GM18858 (cell line): Measurements from ENCODE around the gene JAM2.
A peak's percentile ranks its signal among the peaks of the same experiment; 100 is the strongest.
"Not testable (repeated sequence)": the region's sequence is repeated elsewhere in the genome, so short reads cannot be mapped to it uniquely, and the experiment has no call there.

Experiments used
- ATAC-seq: cut with Tn5 transposase; IDR thresholded peaks from one replicate; pipeline ENCODE4 v1.9.1; 2021; ENCODE audit not compliant: unreplicated experiment

JAM2 gene

DNA sequence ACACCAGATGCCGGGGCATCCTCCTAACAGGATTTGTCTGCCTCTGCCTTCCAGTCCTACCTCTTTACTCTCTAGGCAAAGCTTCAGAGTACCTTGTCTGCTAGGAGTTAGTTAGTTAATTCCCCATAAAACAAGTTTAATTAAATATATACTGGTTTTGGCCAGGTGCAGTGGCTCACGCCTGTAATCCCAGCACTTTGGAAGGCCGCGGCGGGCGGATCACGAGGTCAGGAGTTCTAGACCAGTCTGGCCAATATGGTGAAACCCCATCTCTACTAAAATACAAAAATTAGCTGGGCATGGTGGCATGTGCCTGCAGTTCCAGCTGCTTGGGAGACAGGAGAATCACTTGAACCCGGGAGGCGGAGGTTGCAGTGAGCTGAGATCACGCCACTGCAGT is 75.0 kb downstream of the JAM2 start:
- not testable (repeated sequence) for ATAC-seq

DNA sequence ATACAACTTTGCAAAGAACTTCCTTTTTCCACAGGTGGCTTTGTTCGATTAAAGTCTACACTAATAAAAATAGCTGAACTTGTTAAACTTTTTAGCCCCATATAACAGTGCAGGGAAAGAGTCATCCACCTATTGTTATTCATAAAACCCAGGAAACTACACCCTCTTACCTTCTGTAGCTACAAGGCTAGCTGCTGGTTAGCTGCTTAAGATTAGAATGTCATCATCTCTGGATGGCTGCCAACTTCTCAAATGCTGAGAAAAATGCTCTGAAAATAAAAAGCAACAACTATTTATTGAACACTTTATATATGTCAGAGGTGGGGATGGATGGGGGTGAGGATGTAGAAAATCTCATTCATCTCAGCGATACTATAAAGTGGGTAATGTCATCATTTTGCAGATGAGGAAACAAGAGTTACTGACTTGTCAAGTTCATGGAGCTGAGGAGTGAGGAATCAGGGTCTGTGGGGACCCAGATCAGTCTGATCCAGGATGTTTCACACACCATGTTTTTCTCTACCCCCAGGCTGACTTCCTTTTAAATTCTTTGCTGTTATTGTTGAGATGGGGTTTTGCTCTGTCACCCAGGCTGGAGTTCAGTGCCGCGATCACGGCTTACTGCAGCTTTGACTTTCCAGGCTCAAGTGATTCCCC is 78.6 kb downstream of the JAM2 start:
- no peak for ATAC-seq

DNA sequence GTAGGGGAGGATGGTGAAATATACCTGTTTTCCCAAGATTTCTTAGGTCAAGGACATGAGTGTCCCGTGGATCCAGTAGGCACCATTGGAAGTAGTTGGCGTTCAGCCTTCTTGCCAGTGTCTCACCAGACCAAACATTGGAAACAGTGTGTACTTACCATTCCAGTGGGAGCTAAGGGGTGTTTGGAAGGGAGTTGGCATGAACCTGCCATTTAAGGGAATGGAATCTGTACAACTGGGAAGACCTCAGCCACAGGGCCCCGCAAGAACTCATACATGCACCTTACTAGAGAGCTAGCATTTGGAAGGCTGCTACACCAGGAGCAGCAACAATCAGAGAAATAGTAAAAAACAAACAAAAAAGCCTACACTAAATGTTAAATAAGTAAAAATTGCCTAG is 82.9 kb downstream of the JAM2 start:
- no peak for ATAC-seq

DNA sequence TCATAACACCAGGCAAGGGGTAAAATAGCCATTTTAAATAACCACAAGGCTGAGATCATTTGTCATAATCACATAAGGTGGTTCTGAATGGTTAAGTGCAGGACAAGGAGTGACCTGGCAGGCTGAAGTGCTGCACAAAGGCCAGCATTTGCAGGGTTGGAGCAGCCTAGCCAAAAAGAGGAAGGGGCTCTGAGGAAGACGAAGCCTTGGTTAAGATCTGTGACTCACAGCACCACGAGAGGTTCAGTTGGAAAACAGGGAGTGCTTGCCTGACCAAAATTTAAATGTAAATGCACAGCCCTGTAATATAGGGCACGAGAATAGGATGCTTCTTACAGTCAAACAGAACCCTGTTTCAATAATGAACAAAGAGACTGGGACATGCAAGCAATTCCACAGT is 83.6 kb downstream of the JAM2 start:
- no peak for ATAC-seq

DNA sequence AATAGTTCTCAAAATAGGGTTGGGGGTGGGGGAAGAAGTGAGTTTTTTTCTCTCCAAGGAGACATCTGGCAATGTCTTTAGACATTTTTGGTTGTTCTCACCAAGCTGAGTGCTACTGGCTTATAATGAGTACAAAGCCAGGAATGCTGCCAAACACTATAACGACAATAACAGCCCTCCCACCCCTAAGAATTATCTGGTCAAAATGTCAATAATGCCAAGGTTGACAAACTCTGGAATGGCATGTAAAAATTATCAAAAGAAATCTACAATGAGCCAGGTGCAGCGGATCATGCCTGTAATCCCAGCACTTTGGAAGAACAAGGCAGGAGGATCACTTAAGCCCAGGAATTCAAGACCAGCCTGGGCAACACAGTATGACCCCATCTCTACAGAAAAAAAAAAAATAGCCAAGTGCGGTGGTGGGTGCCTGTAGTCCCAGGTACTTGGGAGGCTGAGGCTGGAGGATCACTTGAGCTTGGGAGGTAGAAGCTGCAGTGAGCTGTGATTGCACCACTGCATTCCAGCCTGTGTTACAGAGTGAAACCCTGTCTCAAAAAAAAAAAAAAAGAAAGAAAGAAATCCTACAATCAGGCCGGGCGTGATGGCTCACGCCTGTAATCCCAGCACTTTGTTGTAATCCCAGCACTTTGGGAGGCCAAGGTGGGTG is 93.2 kb downstream of the JAM2 start:
- no peak for ATAC-seq

DNA sequence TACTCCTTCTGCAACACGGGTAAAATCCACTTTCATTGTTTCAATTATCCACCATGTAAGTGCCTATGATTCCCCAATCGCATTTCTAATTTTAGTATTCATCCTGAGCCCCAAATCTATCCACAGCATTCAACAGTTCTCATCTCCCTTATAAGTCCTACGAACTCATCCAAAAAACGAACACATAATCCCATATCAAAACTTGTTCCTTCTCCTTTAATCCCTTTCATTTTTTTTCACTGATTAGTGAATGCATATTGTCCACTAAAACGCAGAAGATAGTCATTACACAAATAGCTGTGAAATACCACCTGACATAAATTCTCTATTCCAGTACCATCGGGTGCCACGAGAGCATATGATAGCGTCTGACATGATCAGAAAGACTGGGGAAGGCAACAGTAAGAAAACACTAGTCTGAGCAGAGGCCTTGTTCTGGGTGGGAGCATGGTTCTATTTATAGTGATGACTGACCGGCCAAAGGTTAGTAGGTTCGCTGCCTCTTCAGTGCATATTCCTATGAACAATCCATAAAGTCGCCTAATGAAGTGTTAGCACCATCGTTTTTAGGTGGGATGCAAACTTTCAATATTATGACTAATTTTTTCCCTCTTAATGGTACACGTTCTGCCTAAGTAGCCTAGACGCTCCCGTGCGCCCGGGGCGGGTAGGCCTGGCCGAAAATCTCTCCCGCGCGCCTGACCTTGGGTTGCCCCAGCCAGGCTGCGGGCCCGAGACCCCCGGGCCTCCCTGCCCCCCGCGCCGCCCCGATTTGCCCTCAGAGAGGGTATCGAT is 95.0 kb downstream of the JAM2 start:
- no peak for ATAC-seq

DNA sequence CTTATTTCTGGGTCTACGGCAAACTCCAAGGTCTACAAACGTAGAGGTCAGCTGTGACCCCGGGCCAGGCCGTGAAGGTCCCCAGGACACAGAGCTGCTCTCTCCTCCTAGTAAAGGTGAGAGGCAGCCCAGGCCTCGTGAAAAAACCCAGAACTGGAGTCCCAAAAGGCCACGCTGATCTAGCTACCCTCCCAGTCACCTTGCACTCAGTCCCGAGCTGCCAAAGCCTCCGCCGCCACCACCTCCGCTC is 95.5 kb downstream of the JAM2 start:
- peak; percentile 0 for ATAC-seq

DNA sequence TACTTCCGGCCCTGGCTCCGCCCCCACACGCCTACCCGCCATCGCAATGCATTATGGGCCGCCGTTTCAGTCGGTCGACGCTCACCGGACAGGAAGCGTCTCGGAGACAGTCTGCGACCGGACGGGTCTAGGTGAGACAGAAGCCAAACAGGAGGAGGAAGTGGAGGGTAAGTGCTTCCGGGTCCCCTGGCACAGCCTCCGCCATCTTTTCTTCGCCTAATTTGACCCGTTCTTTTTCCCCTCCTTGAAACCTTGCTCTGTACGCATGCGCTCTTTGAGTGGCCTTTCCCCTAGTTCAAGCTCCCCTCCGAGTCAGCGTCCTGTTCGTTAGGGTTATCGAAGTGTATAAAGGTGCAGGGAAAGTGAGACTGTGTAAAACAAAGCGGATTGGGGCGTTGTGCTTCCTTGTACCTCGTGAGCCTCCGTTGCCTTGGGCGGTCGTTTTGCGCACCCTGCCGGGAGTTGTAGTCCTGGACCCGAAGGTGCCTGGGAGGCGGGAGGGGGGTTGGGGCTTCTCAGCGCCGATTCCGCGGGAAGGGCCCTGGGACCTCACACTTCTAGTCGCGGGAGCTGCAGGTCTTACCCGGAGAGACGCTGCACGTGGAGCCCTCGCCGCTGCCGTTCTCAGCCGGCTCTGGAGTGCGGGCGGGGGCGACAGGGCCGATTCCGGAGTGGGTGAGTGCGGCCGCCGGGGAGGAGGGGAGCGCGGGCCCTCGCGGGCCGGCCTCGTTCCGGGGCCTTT is 96.0 kb downstream of the JAM2 start, which contains the start of the genes ATP5PF and GABPA:
Gene ATP5PF (minus strand): TSS at position 1 of the 742 bp plus-strand sequence. CDS start 5,110 bp downstream, outside the sequence.
Gene GABPA (plus strand): TSS at position 69 of the 742 bp plus-strand sequence. CDS start 6,627 bp downstream, outside the sequence.
- peak; percentile 84 for ATAC-seq

DNA sequence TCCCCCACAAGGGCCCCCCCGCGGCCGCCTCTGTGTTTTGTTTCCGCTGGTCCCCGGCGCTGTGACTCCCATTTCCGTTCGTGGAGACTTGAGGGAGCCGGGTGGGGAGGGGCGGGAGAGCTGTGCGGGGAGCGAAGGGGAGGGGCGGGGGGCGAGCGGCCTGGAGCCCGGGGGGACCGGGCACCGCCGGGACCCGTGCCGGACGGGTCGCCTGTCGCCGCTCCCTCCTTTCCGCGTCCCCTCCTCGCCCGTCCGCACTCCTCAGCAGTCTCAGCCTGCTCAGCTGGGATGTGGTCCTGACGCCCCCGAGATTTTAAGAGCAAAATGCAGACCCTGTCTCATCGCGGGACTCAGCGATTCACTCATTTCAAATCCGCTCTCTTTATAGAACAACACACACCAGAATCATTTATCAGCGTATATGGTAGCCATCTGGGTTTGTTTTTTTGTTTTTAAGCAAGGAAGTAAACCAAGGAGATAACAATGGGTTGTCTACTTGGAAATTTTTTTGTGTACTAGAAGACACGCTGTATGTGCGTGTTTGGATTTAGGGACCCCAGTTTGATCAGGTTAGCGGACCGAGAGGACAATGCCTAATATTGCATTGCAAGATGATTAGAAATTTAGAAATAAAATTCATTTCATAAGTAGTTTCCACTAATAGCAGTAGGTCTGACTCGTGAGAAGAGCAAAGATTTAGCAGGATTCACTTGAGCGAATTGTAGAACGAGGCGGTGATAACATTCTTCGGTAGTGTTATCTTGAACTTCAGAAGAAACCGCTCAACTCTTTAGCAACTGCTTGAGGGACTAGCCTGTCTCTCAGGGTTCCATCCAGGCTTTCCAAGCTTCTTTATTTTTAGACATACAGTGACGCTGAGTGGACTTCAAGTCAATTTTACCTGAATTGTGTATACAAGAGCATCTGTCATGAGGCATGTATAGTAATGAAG is 96.9 kb downstream of the JAM2 start:
- ATAC-seq, result peak; percentile 15

DNA sequence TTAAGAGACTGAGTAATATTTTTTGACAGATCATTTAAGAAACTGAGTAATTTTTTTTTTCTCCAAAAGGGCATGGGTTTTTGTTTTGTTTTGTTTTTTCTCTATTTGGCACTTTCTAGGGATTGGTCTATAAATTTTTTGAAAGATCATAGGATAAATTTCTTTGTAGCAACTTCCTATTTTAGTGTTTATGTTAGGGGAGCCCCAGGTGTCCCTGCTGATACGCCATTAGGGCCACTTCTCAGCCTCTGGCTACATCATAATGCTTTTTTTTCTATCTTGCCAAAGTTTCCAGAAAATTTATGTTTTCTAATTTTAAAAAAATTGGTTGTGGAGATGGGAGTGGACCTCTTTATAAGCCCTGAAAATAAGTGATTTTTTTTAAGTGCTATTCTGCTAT is 98.4 kb downstream of the JAM2 start:
- no peak for ATAC-seq

DNA sequence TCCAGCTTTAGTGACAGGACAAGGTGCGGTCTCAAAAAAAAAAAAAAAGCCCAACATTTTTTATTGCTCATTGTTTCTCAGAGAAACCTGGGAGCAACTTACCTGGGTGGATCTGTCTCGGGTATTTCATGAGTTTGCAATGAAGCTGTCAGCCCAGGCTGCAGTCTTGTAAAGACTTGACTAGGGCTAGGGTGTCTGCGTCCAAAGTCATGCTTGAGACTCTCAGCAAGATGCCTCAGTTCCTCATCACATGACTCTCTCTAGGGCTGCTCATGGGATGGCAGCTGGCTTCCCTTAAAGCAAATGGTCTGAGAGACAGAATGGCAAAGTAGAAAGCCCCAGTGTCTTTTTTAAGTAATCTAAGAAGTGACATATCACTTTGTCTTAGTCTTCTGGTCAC is 103.8 kb downstream of the JAM2 start:
- no peak for ATAC-seq

DNA sequence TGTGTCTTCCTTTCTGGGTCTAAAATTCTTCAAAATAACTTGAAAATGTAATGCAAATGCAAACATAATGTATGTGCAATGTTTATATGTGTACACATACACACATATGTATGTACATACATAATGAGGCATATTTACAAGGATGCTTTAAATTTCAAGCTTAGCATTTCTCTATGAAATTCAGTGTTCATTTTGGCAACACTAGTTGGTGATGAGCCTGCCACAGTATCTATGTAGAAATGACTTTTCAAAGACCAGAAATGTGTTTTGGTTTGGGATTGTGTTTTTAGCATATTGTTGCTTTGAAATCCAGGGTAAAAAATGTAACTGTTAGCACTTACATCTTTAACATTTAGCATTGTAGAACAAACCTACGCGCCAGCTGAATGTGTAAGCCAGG is 105.8 kb downstream of the JAM2 start:
- no peak for ATAC-seq

DNA sequence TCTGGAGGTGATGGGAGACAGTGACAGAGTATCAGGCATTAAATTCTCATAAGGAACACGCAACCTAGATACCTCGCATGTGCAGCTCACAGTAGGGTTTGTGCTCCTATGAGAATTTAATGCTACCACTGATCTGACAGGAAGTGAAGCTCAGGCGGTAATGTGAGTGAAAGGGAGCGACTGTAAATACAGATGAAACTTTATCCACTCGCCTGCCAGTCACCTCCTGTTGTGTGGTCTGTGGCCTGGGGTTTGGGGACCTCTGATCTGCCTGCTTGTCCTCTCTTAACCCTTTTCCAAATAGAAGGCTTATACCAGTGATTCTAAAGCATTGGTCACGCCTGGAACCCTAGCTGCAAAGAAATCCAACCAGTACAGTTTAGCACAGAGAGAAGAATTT is 111.0 kb downstream of the JAM2 start:
- ATAC-seq, result no peak

DNA sequence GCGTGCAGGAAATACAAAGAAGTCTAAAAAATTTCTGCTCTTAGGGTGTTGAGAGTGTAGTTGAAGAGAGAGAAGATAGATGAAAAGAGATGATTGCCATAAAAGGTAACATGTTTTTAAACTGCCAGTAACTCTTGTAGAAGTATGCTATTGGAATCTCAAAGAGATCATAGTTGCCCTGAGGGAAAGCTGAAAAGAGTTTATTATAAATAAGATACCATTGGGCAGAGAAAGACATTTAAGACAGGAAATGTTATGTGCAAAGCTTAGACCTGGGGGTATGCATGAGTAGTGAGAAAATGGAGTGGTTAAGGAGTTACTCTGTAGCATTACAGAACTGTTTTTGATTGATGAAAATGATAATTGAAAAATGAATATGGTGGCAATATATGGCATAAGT is 113.4 kb downstream of the JAM2 start:
- no peak for ATAC-seq

DNA sequence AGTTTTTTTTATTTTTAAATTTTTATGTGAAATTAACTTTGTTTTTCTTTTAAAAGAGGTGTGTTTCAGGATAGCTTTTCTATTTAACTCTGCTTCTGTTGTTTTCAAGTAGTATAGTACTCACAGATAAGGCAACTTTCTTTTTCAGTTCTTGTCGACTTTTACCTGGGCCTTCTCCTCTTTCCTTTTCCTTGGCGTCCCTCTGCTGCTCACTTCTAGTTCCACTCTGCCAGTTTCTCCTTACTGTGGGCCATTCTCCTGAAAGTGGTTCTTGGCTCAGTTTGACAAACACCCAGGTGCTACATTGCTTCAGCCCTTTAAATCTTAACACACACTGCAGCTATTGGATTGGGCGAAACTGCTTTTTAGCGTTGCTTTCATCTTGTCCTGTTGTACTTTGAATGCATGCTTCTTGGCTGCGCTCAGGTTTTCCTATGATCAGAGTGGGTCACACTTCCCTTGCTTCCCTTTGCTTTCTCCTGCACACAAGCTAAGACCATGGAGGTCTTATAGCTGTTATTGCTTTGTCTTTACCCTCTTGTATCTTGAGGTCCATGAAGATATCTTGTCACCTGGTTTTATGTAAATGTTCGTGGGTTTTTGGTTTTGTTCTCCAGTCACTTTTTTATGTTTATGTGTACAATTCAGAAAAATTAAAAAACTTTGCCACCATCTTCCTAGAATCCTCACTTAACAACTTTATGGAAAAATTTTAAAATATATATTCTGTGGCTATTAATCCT is 117.3 kb downstream of the JAM2 start:
- ATAC-seq, result no peak

DNA sequence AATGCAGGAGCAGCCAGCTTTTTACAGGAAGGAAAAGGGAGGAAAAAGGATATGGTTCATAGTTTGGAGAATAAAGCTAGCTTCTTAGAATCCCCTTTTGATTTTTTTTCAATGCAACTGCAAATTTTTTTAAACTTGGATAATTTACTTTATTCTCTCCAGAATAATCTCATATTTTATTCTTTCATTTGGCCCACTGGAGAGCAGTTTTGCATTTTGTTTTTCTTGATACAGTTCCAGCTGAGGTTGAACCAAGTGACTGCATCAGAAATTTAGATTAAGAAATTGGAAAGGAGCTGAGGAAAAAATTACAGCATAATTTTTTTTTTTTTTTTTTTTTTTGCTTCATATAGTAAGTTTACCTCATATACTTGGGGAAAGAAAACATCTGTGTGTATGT is 118.5 kb downstream of the JAM2 start:
- no peak for ATAC-seq

DNA sequence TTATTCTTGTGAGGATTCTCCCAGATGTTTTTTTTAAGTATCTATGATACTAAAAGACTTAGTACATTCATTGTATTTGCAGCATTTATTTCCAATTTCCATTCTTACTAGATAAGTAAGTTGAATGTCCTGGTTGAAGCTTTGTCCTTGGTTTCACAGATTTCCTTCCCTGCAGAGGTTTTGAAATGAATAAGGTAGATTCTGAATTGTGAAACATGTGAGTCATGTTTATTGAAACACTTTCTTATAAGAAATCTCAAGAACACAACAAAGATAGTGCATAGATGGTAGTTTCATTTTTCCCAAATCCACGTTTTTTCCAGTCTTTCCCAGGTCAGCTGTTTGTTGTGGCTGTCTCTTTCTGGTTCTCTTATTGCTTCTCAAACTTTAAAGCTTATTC is 120.5 kb downstream of the JAM2 start:
- no peak for ATAC-seq

DNA sequence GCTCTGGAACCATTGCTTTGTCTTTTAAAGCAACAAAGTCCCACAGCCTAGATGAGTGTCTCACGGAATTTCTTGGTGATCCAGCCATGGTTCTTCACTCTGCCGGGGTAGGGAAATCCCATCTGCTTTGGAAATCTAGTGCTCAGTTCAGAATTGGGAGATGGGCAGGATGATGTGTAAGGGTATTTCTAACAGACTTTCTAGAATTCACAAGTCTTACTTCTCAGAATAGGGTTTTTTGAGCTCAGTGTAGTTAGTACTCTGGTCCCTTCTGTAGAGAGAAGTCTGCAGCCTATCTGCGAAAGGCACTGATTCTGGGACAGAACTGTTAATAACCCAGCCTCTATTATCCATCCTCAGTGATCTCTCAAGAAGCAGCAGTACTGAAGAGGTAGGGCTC is 121.0 kb downstream of the JAM2 start:
- ATAC-seq, result no peak

DNA sequence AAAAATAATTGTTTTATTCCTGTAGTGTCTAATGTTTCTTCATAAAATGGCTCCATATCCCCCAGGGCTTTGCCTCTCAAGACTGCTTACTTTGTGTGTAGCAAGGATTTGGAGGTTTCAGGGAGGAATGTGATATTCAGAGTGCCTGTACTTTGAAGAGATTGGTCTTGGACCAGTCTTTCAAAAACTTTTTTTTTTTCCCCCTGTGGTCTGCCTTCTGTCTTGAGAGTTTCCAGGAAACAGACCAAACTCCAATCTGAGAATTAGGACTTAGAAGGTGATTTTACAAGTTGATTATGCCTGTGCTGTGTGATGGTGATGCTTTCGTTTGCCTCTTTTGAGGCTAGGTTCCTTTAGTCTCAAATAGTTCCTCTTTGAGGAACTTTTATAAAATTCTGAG is 121.6 kb downstream of the JAM2 start:
- ATAC-seq, result no peak

DNA sequence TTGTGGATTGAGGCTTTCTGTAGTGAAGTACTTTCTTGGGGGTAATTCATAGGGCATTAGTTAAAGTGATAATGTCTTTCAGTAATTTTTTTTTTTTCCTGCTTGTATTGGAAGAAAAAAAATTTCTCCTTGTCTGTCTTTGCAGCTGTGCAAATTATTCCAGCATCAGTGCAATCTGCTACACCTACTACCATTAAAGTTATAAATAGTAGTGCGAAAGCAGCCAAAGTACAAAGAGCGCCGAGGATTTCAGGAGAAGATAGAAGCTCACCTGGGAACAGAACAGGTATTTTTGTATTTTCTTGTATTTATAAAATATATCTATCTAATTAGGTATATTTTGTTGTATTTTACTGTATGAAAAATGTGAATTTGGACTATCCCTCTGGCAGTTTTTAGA is 125.0 kb downstream of the JAM2 start:
- ATAC-seq, result no peak
